HCT116 (cell line): ENCODE measurements around the gene SLC43A3. TPM values are rescaled to one million over a fixed set of nuclear protein-coding genes. Genes with fewer than 3 reads are reported as not detected.

Experiments
- ATAC-seq: fragments of 200-7000 bp; cut with Tn5 transposase; 2 replicates; pipeline ENCODE4 v1.9.1; 2020; ENCODE audit warnings: mild to moderate bottlenecking, moderate library complexity
- BruUV-seq: library from RNA; stranded (reverse); fragments of 400-500 nt; replicated peaks from 2 replicates; lab custom pipeline; 2021; lab: Mats Ljungman, UMichigan
- CTCF ChIA-PET: fragments of 300-600 bp; sonication (Branson Sonifier 250); formaldehyde crosslinking; loops from one replicate; lab custom pipeline; 2021; ENCODE audit warnings: antibody characterized with exemption; lab: Charles Lee
- POLR2A ChIA-PET: fragments of 300-600, 350-600 bp; sonication (Branson Sonifier 250); formaldehyde crosslinking; loops from one replicate; lab custom pipeline; 2021; ENCODE audit warnings: antibody characterized with exemption; lab: Charles Lee
- RAD21 ChIA-PET, 2 experiments: fragments of 300-600 bp; sonication (Branson Sonifier 250); formaldehyde crosslinking; loops; one replicate each; lab custom pipeline; 2023; ENCODE audit warnings: low total read pairs in 2 of 2; ENCODE audit not compliant: uncharacterized antibody in 2 of 2, unreplicated experiment in 2 of 2, low non-redundant PET in 1 of 2; lab: Charles Lee
- DNase-seq: peaks from one replicate; pipeline ENCODE4 v3.0.0-alpha.2; 2010; ENCODE audit warnings: low read depth, low spot score
- H2AFZ ChIP-seq: fragments of 200-600 bp; shearing (Covaris generic), sonication (generic); 2 replicates; pipeline ENCODE4 v1.6.1; 2017; ENCODE audit warnings: low read depth, mixed run types, mixed read lengths, antibody characterized with exemption, low read length; ENCODE audit not compliant: poor library complexity, severe bottlenecking
- H3K27ac ChIP-seq: 2 replicates; pipeline ENCODE4 v1.5.1; 2012; ENCODE audit warnings: low read depth, low read length
- H3K27me3 ChIP-seq: fragments of 200-600 bp; sonication (generic); 2 replicates; pipeline ENCODE4 v1.6.1; 2016; ENCODE audit warnings: mixed run types, low read length, mixed read lengths; ENCODE audit not compliant: insufficient read depth
- H3K36me3 ChIP-seq, 2 experiments: fragments of 200-500 bp in 1 of 2; fragments of 200-600 bp in 1 of 2; sonication (Bioruptor generic) in 1 of 2; sonication (generic) in 1 of 2; 2 replicates each; pipeline versions ENCODE4 v1.5.1 to v1.6.1; 2014 to 2016; ENCODE audit warnings: low read length in 2 of 2, inconsistent platforms in 1 of 2, mixed read lengths in 1 of 2, mixed run types in 1 of 2; ENCODE audit not compliant: insufficient read depth in 2 of 2, control insufficient read depth in 1 of 2
- H3K4me1 ChIP-seq, 2 experiments: fragments of 200-600 bp in 1 of 2; sonication (generic) in 1 of 2; 2 replicates each; pipeline versions ENCODE4 v1.5.1 to v1.6.1; 2012 to 2017; ENCODE audit warnings: low read length in 2 of 2, inconsistent platforms in 1 of 2, mild to moderate bottlenecking in 1 of 2, mixed read lengths in 1 of 2, mixed run types in 1 of 2, moderate library complexity in 1 of 2; ENCODE audit not compliant: insufficient read depth in 2 of 2, control insufficient read depth in 1 of 2
- H3K4me2 ChIP-seq: fragments of 200-600 bp; sonication (generic); 2 replicates; pipeline ENCODE4 v1.6.1; 2017; ENCODE audit warnings: mixed run types, low read length, mixed read lengths
- H3K4me3 ChIP-seq, 2 experiments: fragments of 200-600 bp in 1 of 2; sonication (generic) in 1 of 2; replicated peaks in 1 of 2; 2 replicates each; pipeline ENCODE4 v1.5.1; 2011 to 2016; ENCODE audit warnings: low read length in 2 of 2, control low read depth in 1 of 2, low read depth in 1 of 2, mild to moderate bottlenecking in 1 of 2, mixed read lengths in 1 of 2, mixed run types in 1 of 2
- H3K79me2 ChIP-seq: fragments of 200-600 bp; sonication (generic); 2 replicates; pipeline ENCODE4 v1.6.1; 2017; ENCODE audit warnings: mild to moderate bottlenecking, mixed run types, low read length, moderate library complexity, mixed read lengths; ENCODE audit not compliant: insufficient read depth
- H3K9ac ChIP-seq: fragments of 200-600 bp; sonication (generic); 2 replicates; pipeline ENCODE4 v1.6.1; 2016; ENCODE audit warnings: low read length, mixed read lengths
- H3K9me2 ChIP-seq: fragments of 200-600 bp; sonication (generic), shearing (Covaris generic); 2 replicates; pipeline ENCODE4 v1.6.1; 2017; ENCODE audit warnings: mixed run types, mild to moderate bottlenecking, moderate library complexity; ENCODE audit not compliant: insufficient read depth
- H3K9me3 ChIP-seq, 2 experiments: fragments of 200-500 bp in 1 of 2; fragments of 200-600 bp in 1 of 2; sonication (Bioruptor generic) in 1 of 2; sonication (generic) in 1 of 2; 2 replicates each; pipeline ENCODE4 v1.6.1; 2014 to 2017; ENCODE audit warnings: low read length in 2 of 2, mixed read lengths in 2 of 2, inconsistent platforms in 1 of 2, low read depth in 1 of 2, mild to moderate bottlenecking in 1 of 2, mixed run types in 1 of 2, moderate library complexity in 1 of 2; ENCODE audit not compliant: control insufficient read depth in 1 of 2, insufficient read depth in 1 of 2
- H4K20me1 ChIP-seq: fragments of 200-600 bp; sonication (generic), shearing (Covaris generic); 2 replicates; pipeline ENCODE4 v1.6.1; 2017; ENCODE audit warnings: mixed run types, mild to moderate bottlenecking, moderate library complexity; ENCODE audit not compliant: insufficient read depth
- CEBPB ChIP-seq: IDR thresholded peaks from 2 replicates; pipeline ENCODE4 v1.6.1; 2012; ENCODE audit warnings: low read depth
- EGR1 ChIP-seq: IDR thresholded peaks from 2 replicates; pipeline ENCODE4 v1.6.1; 2012; ENCODE audit warnings: low read depth
- EZH2 ChIP-seq: fragments of 200-600 bp; sonication (generic); IDR thresholded peaks from 2 replicates; pipeline ENCODE4 v1.6.1; 2017; ENCODE audit warnings: antibody characterized with exemption, mixed run types
- EZH2phosphoT487 ChIP-seq: fragments of 200-600 bp; IDR thresholded peaks from 2 replicates; pipeline ENCODE4 v1.6.1; 2018; ENCODE audit warnings: antibody characterized with exemption, borderline replicate concordance
- JUND ChIP-seq: IDR thresholded peaks from 2 replicates; pipeline ENCODE4 v1.6.1; 2012
- POLR2A ChIP-seq: IDR thresholded peaks from 2 replicates; pipeline ENCODE4 v1.7.0; 2011; ENCODE audit warnings: borderline replicate concordance; ENCODE audit not compliant: insufficient read depth, insufficient read length; ENCODE audit errors: extremely low read depth
- POLR2AphosphoS5 ChIP-seq: IDR thresholded peaks from 2 replicates; pipeline ENCODE4 v1.6.1; 2011; ENCODE audit warnings: mild to moderate bottlenecking, low read depth, low read length, moderate library complexity
- RAD21 ChIP-seq: IDR thresholded peaks from 2 replicates; pipeline ENCODE4 v1.6.1; 2012; ENCODE audit warnings: low read depth, mild to moderate bottlenecking
- SIN3A ChIP-seq: IDR thresholded peaks from 2 replicates; pipeline ENCODE4 v1.6.1; 2012; ENCODE audit warnings: low read depth
- YY1 ChIP-seq: IDR thresholded peaks from 2 replicates; pipeline ENCODE4 v1.6.1; 2011; ENCODE audit warnings: low read length, low read depth, moderate library complexity, mild to moderate bottlenecking; ENCODE audit not compliant: insufficient replicate concordance; ENCODE audit errors: extremely low read depth
- ZFX ChIP-seq: fragments of 450-650 bp; IDR thresholded peaks from 2 replicates; pipeline ENCODE4 v1.6.1; 2017
- ZNF274 ChIP-seq: fragments of 200-500 bp; sonication (Bioruptor generic); IDR thresholded peaks from 2 replicates; pipeline ENCODE4 v1.6.1; 2014; ENCODE audit warnings: mild to moderate bottlenecking, low read depth, low read length, inconsistent platforms
- intact Hi-C: fragments of 100-400 bp; cut with micrococcal nuclease; formaldehyde crosslinking; loops from 2 replicates; pipeline ENCODE4 v1.10.0; 2022
- total RNA-seq: library from RNA; stranded (reverse); gene quantifications from one replicate; pipeline ENCODE4 v1.2.1, GENCODE V29; 2021; ENCODE audit not compliant: unreplicated experiment
- TF ChIP-seq, protein P1 (sequence below): IDR thresholded peaks from 2 replicates; pipeline ENCODE4 v1.6.1; 2011; ENCODE audit warnings: mild to moderate bottlenecking, low read length, moderate library complexity; ENCODE audit not compliant: insufficient replicate concordance; ENCODE audit errors: extremely low read depth
- TF ChIP-seq, protein P2 (sequence below): IDR thresholded peaks from 2 replicates; pipeline ENCODE4 v1.6.1; 2012
- TF ChIP-seq, protein P3 (sequence below): IDR thresholded peaks from 2 replicates; pipeline ENCODE4 v1.6.1; 2012

Gene SLC43A3
- total RNA-seq, 1 experiment from 2014 or later, result 36.9 TPM

DNA sequence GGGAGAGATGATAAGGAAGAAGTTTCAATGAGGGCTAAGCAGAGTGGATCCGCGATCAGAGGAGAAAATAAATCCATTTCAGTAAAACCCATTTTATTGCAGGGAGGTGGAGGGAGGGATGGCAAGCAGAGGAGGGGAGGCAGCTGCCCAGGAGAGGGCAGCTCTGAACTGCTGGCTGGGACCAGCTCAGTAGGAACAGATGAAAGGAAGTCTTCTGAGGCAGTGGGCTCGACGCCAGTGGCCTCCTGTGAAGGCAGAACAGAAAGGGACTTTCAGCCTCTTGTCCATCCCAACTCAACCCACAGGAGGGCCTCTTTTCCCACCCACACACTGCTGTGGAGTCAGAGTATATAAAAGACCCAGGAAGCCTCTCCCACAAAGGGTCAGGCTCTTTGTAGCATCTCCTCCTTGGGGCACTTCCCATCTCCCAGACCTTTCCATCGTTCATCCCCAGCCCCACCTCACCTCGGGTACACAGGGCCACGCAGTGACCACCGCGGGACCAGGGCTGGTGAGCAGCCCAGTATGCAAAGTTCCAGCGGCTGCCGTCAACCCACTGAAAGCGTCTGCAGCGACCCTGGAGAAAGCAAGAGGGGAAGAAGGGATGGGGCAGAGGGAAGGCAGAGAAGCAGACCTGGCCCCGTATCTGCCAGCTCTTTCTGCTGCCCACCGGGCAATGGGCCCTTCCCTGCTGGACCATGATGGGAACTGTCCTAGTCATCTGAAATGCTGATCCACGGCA, 39.5 kb downstream of the SLC43A3 start:
- CTCF ChIA-PET, result no interaction called here
- Histone ChIP-seq H3K9ac (no peak overlapping the region), H4K20me1 (no peaks in the 10 kb centered on the region)
- TF ChIP-seq SIN3A (no peak), EZH2phosphoT487 (no peak), CEBPB (no peak), ZFX (no peak)
- TF ChIP-seq, all 23 proteins: peak for 0
- Histone ChIP-seq H3K27me3 (peaks cover 5% of the 10 kb centered on the region), H3K79me2 (no peaks in the 10 kb centered on the region), H3K36me3 (no peaks in the 10 kb centered on the region), H3K4me1 (no peaks in the 10 kb centered on the region), H3K9me2 (no peaks in the 10 kb centered on the region), H3K27ac (no peak overlapping the region), H3K4me2 (no peak overlapping the region), H3K4me3 (no peak overlapping the region), H3K9me3 (no peaks in the 10 kb centered on the region), H2AFZ (no peak overlapping the region)
- DNase-seq, result no peak
- POLR2A ChIA-PET, result no interaction called here
- BruUV-seq, result no TSS peak
- intact Hi-C loops, result no loop called here
- no peak for ATAC-seq
- RAD21 ChIA-PET, result no interaction called here

DNA sequence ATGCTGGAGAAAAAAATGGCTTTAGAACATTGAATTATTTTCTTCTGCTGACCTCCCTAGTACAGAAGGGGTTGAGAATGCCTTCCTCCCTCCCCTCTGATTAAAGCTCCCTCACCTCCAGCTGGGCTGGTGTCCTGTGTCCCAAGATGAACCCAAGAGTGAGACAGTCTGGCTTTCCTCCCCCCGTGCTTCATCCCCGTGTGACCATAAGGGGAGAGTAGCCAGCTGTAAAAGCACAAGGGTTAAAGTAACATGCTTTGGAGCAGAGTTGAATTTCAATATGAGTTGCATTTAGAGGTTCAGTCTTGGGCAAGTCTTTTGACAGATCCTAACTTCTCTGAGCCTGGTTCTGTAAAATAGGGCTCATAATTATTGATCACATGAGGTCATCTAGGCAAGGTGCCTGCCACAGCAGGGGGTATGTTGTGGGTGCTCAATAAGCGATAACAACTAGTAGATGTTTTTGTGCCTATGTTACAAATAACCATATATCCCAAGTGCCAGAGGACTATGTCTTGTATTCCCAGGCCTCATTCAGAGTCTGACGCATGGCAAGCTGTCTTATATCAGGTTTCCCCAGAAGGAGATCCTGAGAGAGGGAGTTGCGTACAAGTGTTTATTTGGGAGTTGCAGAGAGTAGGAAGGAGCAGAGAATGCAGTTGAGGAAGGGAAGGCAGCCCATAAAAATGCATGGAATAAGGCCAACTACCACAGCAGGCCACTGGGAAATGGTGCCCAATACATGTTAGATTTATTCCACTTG, 40.6 kb downstream of the SLC43A3 start:
- H3K4me3 ChIP-seq, result no peak overlapping the region
- no peak overlapping the region for H2AFZ ChIP-seq
- H3K4me1 ChIP-seq, result no peaks in the 10 kb centered on the region
- no TSS peak for BruUV-seq
- H3K9me2 ChIP-seq, result no peaks in the 10 kb centered on the region
- ChIA-PET POLR2A (no interaction called here), CTCF (no interaction called here), RAD21 (no interaction called here)
- H3K9ac ChIP-seq, result no peak overlapping the region
- H3K27me3 ChIP-seq, result peaks cover 5% of the 10 kb centered on the region
- intact Hi-C loops, result no loop called here
- H3K4me2 ChIP-seq, result no peak overlapping the region
- no peak for DNase-seq
- H3K27ac ChIP-seq, result no peak overlapping the region
- no peaks in the 10 kb centered on the region for H3K79me2 ChIP-seq
- ATAC-seq, result no peak
- no peaks in the 10 kb centered on the region for H3K36me3 ChIP-seq
- no peaks in the 10 kb centered on the region for H3K9me3 ChIP-seq
- H4K20me1 ChIP-seq, result no peaks in the 10 kb centered on the region
- TF ChIP-seq POLR2A, result no peak
- TF ChIP-seq POLR2AphosphoS5, result no peak
- no peak for TF ChIP-seq CEBPB
- no peak for TF ChIP-seq EZH2
- TF ChIP-seq RAD21, result no peak
- TF ChIP-seq, protein P1, sequence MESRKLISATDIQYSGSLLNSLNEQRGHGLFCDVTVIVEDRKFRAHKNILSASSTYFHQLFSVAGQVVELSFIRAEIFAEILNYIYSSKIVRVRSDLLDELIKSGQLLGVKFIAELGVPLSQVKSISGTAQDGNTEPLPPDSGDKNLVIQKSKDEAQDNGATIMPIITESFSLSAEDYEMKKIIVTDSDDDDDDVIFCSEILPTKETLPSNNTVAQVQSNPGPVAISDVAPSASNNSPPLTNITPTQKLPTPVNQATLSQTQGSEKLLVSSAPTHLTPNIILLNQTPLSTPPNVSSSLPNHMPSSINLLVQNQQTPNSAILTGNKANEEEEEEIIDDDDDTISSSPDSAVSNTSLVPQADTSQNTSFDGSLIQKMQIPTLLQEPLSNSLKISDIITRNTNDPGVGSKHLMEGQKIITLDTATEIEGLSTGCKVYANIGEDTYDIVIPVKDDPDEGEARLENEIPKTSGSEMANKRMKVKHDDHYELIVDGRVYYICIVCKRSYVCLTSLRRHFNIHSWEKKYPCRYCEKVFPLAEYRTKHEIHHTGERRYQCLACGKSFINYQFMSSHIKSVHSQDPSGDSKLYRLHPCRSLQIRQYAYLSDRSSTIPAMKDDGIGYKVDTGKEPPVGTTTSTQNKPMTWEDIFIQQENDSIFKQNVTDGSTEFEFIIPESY, result no peak
- TF ChIP-seq, protein P2, sequence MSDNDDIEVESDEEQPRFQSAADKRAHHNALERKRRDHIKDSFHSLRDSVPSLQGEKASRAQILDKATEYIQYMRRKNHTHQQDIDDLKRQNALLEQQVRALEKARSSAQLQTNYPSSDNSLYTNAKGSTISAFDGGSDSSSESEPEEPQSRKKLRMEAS, result no peak
- TF ChIP-seq SIN3A, result no peak
- TF ChIP-seq EGR1, result no peak
- TF ChIP-seq, protein P3, sequence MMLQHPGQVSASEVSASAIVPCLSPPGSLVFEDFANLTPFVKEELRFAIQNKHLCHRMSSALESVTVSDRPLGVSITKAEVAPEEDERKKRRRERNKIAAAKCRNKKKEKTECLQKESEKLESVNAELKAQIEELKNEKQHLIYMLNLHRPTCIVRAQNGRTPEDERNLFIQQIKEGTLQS, result no peak
- no peak for TF ChIP-seq ZNF274
- no peak for TF ChIP-seq YY1
- TF ChIP-seq JUND, result no peak
